ENCODE results near the gene NXT1.

DNA sequence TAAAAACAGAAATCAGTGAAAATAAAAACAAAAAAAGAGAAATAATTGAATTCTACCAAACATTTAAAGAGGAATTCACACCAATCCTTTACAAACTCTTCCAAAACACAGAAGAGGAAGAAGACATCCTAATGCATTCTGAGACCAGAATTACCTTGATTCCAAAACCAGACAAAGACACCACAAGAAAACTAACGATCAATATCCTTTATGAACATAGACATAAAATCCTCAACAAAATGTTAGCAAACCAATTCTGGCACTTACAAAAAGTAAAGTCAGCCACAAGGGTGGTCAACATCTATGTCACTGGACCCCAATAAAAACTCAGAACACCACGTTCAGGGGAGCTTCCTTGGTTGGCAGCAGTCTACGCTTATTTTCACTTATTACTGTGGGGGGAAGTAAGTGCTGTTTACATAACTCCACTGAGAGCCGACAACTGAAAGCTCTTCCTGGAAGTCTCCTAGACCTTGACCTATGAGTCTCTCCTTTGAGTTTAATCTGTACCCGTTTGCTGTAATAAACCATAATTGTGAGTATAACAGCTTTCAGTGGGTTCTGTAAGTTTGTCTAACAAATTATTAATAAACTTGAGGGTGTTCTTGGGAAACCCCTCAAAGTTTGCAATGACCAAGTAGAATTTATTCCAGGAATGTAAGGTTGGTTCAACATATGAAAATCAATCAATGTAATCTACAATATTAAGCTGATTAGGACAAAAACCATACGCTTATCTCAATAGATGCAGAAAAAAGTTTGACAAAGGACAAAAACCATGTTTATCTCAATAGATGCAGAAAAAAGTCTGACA is 35.9 kb downstream of the NXT1 start:
- TF ChIP-seq, protein P1, sequence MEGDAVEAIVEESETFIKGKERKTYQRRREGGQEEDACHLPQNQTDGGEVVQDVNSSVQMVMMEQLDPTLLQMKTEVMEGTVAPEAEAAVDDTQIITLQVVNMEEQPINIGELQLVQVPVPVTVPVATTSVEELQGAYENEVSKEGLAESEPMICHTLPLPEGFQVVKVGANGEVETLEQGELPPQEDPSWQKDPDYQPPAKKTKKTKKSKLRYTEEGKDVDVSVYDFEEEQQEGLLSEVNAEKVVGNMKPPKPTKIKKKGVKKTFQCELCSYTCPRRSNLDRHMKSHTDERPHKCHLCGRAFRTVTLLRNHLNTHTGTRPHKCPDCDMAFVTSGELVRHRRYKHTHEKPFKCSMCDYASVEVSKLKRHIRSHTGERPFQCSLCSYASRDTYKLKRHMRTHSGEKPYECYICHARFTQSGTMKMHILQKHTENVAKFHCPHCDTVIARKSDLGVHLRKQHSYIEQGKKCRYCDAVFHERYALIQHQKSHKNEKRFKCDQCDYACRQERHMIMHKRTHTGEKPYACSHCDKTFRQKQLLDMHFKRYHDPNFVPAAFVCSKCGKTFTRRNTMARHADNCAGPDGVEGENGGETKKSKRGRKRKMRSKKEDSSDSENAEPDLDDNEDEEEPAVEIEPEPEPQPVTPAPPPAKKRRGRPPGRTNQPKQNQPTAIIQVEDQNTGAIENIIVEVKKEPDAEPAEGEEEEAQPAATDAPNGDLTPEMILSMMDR (conservative IDR thresholded peaks at IDR 0.05; ENCODE audit: low read length) = no peak
- no peak for TF ChIP-seq EZH2phosphoT487 (IDR thresholded peaks at IDR 0.05; ENCODE audit: borderline replicate concordance, low read depth, low read length)
